ENCODE measurements around the gene MACROH2A1. TPM values are rescaled to one million over a fixed set of nuclear protein-coding genes. Genes with fewer than 3 reads are reported as not detected.

Gene MACROH2A1
- total and polyA plus RNA-seq, 2 donors from 2014 or later: 99.4 to 144 TPM

GRCh38 chr5:135396459-135397055 is 2.5 kb downstream of the MACROH2A1 start:
- Histone ChIP-seq H3K27me3 (ENCODE audit: control insufficient read depth, insufficient read depth, low read length) (no peaks in the 10 kb centered on the region), H3K9ac (ENCODE audit: low read length in 3 of 3) (no peak overlapping the region), H3K4me3 (ENCODE audit: low read length in 3 of 3) (no peak overlapping the region), H3K27ac (ENCODE audit: low read depth in 2 of 2, low read length in 2 of 2) (no peak overlapping the region), H3K9me3 (ENCODE audit: control insufficient read depth in 2 of 3, insufficient read depth in 1 of 3, low read length in 3 of 3) (no peaks in the 10 kb centered on the region), H3K36me3 (ENCODE audit: control insufficient read depth in 2 of 3, insufficient read depth in 3 of 3, low read length in 3 of 3) (no peaks in the 10 kb centered on the region), H3K4me1 (ENCODE audit: control insufficient read depth in 2 of 3, insufficient read depth in 2 of 3, low read depth in 1 of 3, low read length in 3 of 3) (peaks cover 0 to 18% (median 14%) of the 10 kb centered on the region in 3 donors)
- no peak for TF ChIP-seq CTCF (IDR thresholded peaks at IDR 0.05; ENCODE audit: borderline replicate concordance, extremely low read depth, insufficient read depth)
- intact Hi-C loops (cut with DNase I): no loop called here
- DNase-seq (no peak), FAIRE-seq (no peak)

- H3K36me3 ChIP-seq (ENCODE audit: control insufficient read depth in 2 of 3, insufficient read depth in 3 of 3, low read length in 3 of 3): no peaks in the 10 kb centered on the region
- FAIRE-seq (no peak), DNase-seq (no peak)
- H3K4me1 ChIP-seq (ENCODE audit: control insufficient read depth in 2 of 3, insufficient read depth in 2 of 3, low read depth in 1 of 3, low read length in 3 of 3): peaks cover 0 to 20% (median 14%) of the 10 kb centered on the region in 3 donors
- H3K27me3 ChIP-seq (ENCODE audit: control insufficient read depth, insufficient read depth, low read length): no peaks in the 10 kb centered on the region
- intact Hi-C loops (cut with DNase I): no loop called here
- no peaks in the 10 kb centered on the region for H3K9me3 ChIP-seq (ENCODE audit: control insufficient read depth in 2 of 3, insufficient read depth in 1 of 3, low read length in 3 of 3)
- no peak overlapping the region for H3K4me3 ChIP-seq (ENCODE audit: low read length in 3 of 3)
- TF ChIP-seq CTCF (IDR thresholded peaks at IDR 0.05; ENCODE audit: borderline replicate concordance, extremely low read depth, insufficient read depth): no peak
- no peak overlapping the region for H3K9ac ChIP-seq (ENCODE audit: low read length in 3 of 3)
- H3K27ac ChIP-seq (ENCODE audit: low read depth in 2 of 2, low read length in 2 of 2): no peak overlapping the region
Observed at GRCh38 chr5:135395866-135396265, 3.2 kb downstream of the MACROH2A1 start.

GRCh38 chr5:135395451-135395850 is 3.6 kb downstream of the MACROH2A1 start:
- no peaks in the 10 kb centered on the region for H3K36me3 ChIP-seq (ENCODE audit: control insufficient read depth in 2 of 3, insufficient read depth in 3 of 3, low read length in 3 of 3)
- no peak overlapping the region for H3K4me3 ChIP-seq (ENCODE audit: low read length in 3 of 3)
- no peaks in the 10 kb centered on the region for H3K9me3 ChIP-seq (ENCODE audit: control insufficient read depth in 2 of 3, insufficient read depth in 1 of 3, low read length in 3 of 3)
- H3K4me1 ChIP-seq (ENCODE audit: control insufficient read depth in 2 of 3, insufficient read depth in 2 of 3, low read depth in 1 of 3, low read length in 3 of 3): peaks cover 0 to 20% (median 14%) of the 10 kb centered on the region in 3 donors
- H3K27ac ChIP-seq (ENCODE audit: low read depth in 2 of 2, low read length in 2 of 2): no peak overlapping the region
- DNase-seq (no peak), FAIRE-seq (no peak)
- H3K9ac ChIP-seq (ENCODE audit: low read length in 3 of 3): no peak overlapping the region
- H3K27me3 ChIP-seq (ENCODE audit: control insufficient read depth, insufficient read depth, low read length): no peaks in the 10 kb centered on the region
- TF ChIP-seq CTCF (IDR thresholded peaks at IDR 0.05; ENCODE audit: borderline replicate concordance, extremely low read depth, insufficient read depth): no peak
- intact Hi-C loops (cut with DNase I): no loop called here

- Histone ChIP-seq H3K27ac (ENCODE audit: low read depth in 2 of 2, low read length in 2 of 2) (no peak overlapping the region), H3K4me1 (ENCODE audit: control insufficient read depth in 2 of 3, insufficient read depth in 2 of 3, low read depth in 1 of 3, low read length in 3 of 3) (peaks cover 0 to 20% (median 14%) of the 10 kb centered on the region in 3 donors), H3K27me3 (ENCODE audit: control insufficient read depth, insufficient read depth, low read length) (no peaks in the 10 kb centered on the region), H3K9ac (ENCODE audit: low read length in 3 of 3) (no peak overlapping the region), H3K36me3 (ENCODE audit: control insufficient read depth in 2 of 3, insufficient read depth in 3 of 3, low read length in 3 of 3) (no peaks in the 10 kb centered on the region), H3K9me3 (ENCODE audit: control insufficient read depth in 2 of 3, insufficient read depth in 1 of 3, low read length in 3 of 3) (no peaks in the 10 kb centered on the region), H3K4me3 (ENCODE audit: low read length in 3 of 3) (no peak overlapping the region)
- DNase-seq (no peak), FAIRE-seq (no peak)
- intact Hi-C loops (cut with DNase I): no loop called here
- TF ChIP-seq CTCF (IDR thresholded peaks at IDR 0.05; ENCODE audit: borderline replicate concordance, extremely low read depth, insufficient read depth): no peak
Observed at GRCh38 chr5:135394095-135394494, 4.9 kb downstream of the MACROH2A1 start.
